ENCODE results near the gene SLC7A7.

SLC7A7 gene

GRCh38 chr14:22843123-22843925, 28.1 kb upstream of the SLC7A7 start:
- DNase-seq, result no peak

GRCh38 chr14:22842211-22843122, 27.2 kb upstream of the SLC7A7 start:
- DNase-seq, result no peak

- DNase-seq, result no peak
Measured at GRCh38 chr14:22841769-22842168, 26.5 kb upstream of the SLC7A7 start.

- no peak for DNase-seq
Measured at GRCh38 chr14:22841311-22841710, 26.1 kb upstream of the SLC7A7 start.

GRCh38 chr14:22839159-22839779, 24.0 kb upstream of the SLC7A7 start:
- DNase-seq, result no peak

- DNase-seq, result no peak
Measured at GRCh38 chr14:22838631-22839041, 23.4 kb upstream of the SLC7A7 start.

- no peak for DNase-seq
Measured at GRCh38 chr14:22837750-22838538, 22.7 kb upstream of the SLC7A7 start.

- DNase-seq, result no peak
Measured at GRCh38 chr14:22837114-22837749, 22.0 kb upstream of the SLC7A7 start.

GRCh38 chr14:22836301-22837113, 21.3 kb upstream of the SLC7A7 start, which contains the start of gene MMP14:
Gene MMP14, plus strand, starts transcription at chr14:22836585. Its CDS starts 233 bp downstream, at chr14:22836818.
- DNase-seq, result no peak

GRCh38 chr14:22835505-22835904, 20.3 kb upstream of the SLC7A7 start:
- DNase-seq, result no peak

GRCh38 chr14:22830443-22831010, 15.3 kb upstream of the SLC7A7 start:
- DNase-seq, result no peak

GRCh38 chr14:22829661-22830442, 14.6 kb upstream of the SLC7A7 start, which contains the start of gene MRPL52:
Gene MRPL52, plus strand, starts transcription at chr14:22829887. Its CDS starts 26 bp downstream, at chr14:22829913.
- peak; percentile 90 to 93 for DNase-seq

GRCh38 chr14:22829076-22829660, 13.9 kb upstream of the SLC7A7 start:
- DNase-seq, result peak in 1 of 2 experiments; percentile 31

- no peak for DNase-seq
Measured at GRCh38 chr14:22824711-22825359, 9.6 kb upstream of the SLC7A7 start.

GRCh38 chr14:22822571-22823098, 7.4 kb upstream of the SLC7A7 start:
- DNase-seq, result peak; percentile 78 to 79

- no peak for DNase-seq
Measured at GRCh38 chr14:22822016-22822570, 6.9 kb upstream of the SLC7A7 start.

GRCh38 chr14:22821193-22822015, 6.2 kb upstream of the SLC7A7 start:
- DNase-seq, result no peak

Data from activated T-cell treated with anti-CD3 and anti-CD28 coated beads, Interleukin-2, amount 50 U/mL, for 48 hours (primary cell).